IPS DF 6.9 (cell line): ENCODE data around the gene CEL.

Source experiments
- DNase-seq: peaks from one replicate; pipeline ENCODE4 v3.0.0-alpha.2; 2013; ENCODE audit warnings: low read depth, low spot score
- H3K27ac ChIP-seq: one replicate; pipeline ENCODE4 v1.5.1; 2013; ENCODE audit warnings: low read length, control low read depth
- H3K27me3 ChIP-seq: 2 replicates; pipeline ENCODE4 v1.6.1; 2013; ENCODE audit warnings: mild to moderate bottlenecking, low read length; ENCODE audit not compliant: control insufficient read depth, insufficient read depth
- H3K36me3 ChIP-seq: 2 replicates; pipeline ENCODE4 v1.6.1; 2013; ENCODE audit warnings: low read length; ENCODE audit not compliant: control insufficient read depth, insufficient read depth
- H3K4me1 ChIP-seq: 2 replicates; pipeline ENCODE4 v1.6.1; 2013; ENCODE audit warnings: low read length; ENCODE audit not compliant: control insufficient read depth, insufficient read depth
- H3K4me3 ChIP-seq: 2 replicates; pipeline ENCODE4 v1.5.1; 2013; ENCODE audit warnings: mild to moderate bottlenecking, low read length
- H3K9me3 ChIP-seq: 2 replicates; pipeline ENCODE4 v1.6.1; 2013; ENCODE audit warnings: low read length, inconsistent platforms; ENCODE audit not compliant: control insufficient read depth, insufficient read depth
- WGBS: extraction: QIAGEN DNeasy Blood & Tissue Kit; methylation state at CpG from one replicate; pipeline ENCODE4 v1.1.7; 2013; ENCODE audit warnings: mixed read lengths, missing lambda C conversion rate; ENCODE audit not compliant: insufficient read length, insufficient coverage; 5-methylcytosine and 5-hydroxymethylcytosine counted together

Gene CEL

GRCh38 chr9:133103987-133104505, 42.3 kb downstream of the CEL start:
- H3K4me3 ChIP-seq: no peak overlapping the region; the same call in 1 of the 2 replicates

GRCh38 chr9:133104718-133105460, 43.1 kb downstream of the CEL start:
- no peaks in the 10 kb centered on the region for H3K27me3 ChIP-seq
- H3K27ac ChIP-seq: no peak overlapping the region
- no peak for DNase-seq
- H3K4me1 ChIP-seq: no peaks in the 10 kb centered on the region
- WGBS: no CpG with 5 or more reads among the region's 15 CpGs
- H3K36me3 ChIP-seq: peaks cover 13% of the 10 kb centered on the region
- H3K4me3 ChIP-seq: no peak overlapping the region
- no peaks in the 10 kb centered on the region for H3K9me3 ChIP-seq

More at GRCh38 chr9:133103987-133104505, 42.3 kb downstream of the CEL start:
- WGBS: no CpG with 5 or more reads among the region's 12 CpGs
- peaks cover 14% of the 10 kb centered on the region for H3K36me3 ChIP-seq
- H3K27ac ChIP-seq: no peak overlapping the region
- H3K9me3 ChIP-seq: no peaks in the 10 kb centered on the region
- no peak for DNase-seq
- no peaks in the 10 kb centered on the region for H3K4me1 ChIP-seq
- H3K27me3 ChIP-seq: no peaks in the 10 kb centered on the region

- H3K9me3 ChIP-seq: no peaks in the 10 kb centered on the region
- peaks cover 9% of the 10 kb centered on the region for H3K36me3 ChIP-seq
- H3K27me3 ChIP-seq: no peaks in the 10 kb centered on the region
- H3K4me1 ChIP-seq: no peaks in the 10 kb centered on the region
- no peak overlapping the region for H3K27ac ChIP-seq
- WGBS: no CpG with 5 or more reads among the region's 7 CpGs
- no peak for DNase-seq
- no peak overlapping the region for H3K4me3 ChIP-seq
Measured at GRCh38 chr9:133105461-133105770, 43.6 kb downstream of the CEL start.

GRCh38 chr9:133106511-133107244, 44.9 kb downstream of the CEL start:
- Histone ChIP-seq H3K27me3 (no peaks in the 10 kb centered on the region), H3K4me3 (no peak overlapping the region), H3K36me3 (peaks cover 4% of the 10 kb centered on the region), H3K9me3 (no peaks in the 10 kb centered on the region), H3K27ac (no peak overlapping the region), H3K4me1 (no peaks in the 10 kb centered on the region)
- no peak for DNase-seq
- no CpG with 5 or more reads among the region's 17 CpGs for WGBS

GRCh38 chr9:133107245-133107722, 45.5 kb downstream of the CEL start:
- DNase-seq: no peak
- no peaks in the 10 kb centered on the region for H3K4me1 ChIP-seq
- WGBS: no CpG with 5 or more reads among the region's 13 CpGs
- peaks cover 4% of the 10 kb centered on the region for H3K36me3 ChIP-seq
- H3K27me3 ChIP-seq: no peaks in the 10 kb centered on the region
- H3K4me3 ChIP-seq: no peak overlapping the region
- no peak overlapping the region for H3K27ac ChIP-seq
- H3K9me3 ChIP-seq: no peaks in the 10 kb centered on the region

- Histone ChIP-seq H3K27ac (no peak overlapping the region), H3K9me3 (no peaks in the 10 kb centered on the region), H3K36me3 (peaks cover 4% of the 10 kb centered on the region), H3K27me3 (no peaks in the 10 kb centered on the region), H3K4me3 (no peak overlapping the region), H3K4me1 (no peaks in the 10 kb centered on the region)
- no CpG with 5 or more reads among the region's 18 CpGs for WGBS
- DNase-seq: no peak
Measured at GRCh38 chr9:133107961-133108793, 46.4 kb downstream of the CEL start.

GRCh38 chr9:133108794-133109641, 47.2 kb downstream of the CEL start:
- no peak for DNase-seq
- peaks cover 4% of the 10 kb centered on the region for H3K36me3 ChIP-seq
- no peak overlapping the region for H3K4me3 ChIP-seq
- WGBS: no CpG with 5 or more reads among the region's 19 CpGs
- H3K4me1 ChIP-seq: no peaks in the 10 kb centered on the region
- H3K27me3 ChIP-seq: no peaks in the 10 kb centered on the region
- H3K27ac ChIP-seq: no peak overlapping the region
- H3K9me3 ChIP-seq: no peaks in the 10 kb centered on the region

GRCh38 chr9:133109931-133110650, 48.3 kb downstream of the CEL start:
- no peaks in the 10 kb centered on the region for H3K9me3 ChIP-seq
- WGBS: no CpG with 5 or more reads among the region's 18 CpGs
- H3K36me3 ChIP-seq: peaks cover 4% of the 10 kb centered on the region
- no peak overlapping the region for H3K4me3 ChIP-seq
- H3K27ac ChIP-seq: no peak overlapping the region
- DNase-seq: no peak
- no peaks in the 10 kb centered on the region for H3K4me1 ChIP-seq
- no peaks in the 10 kb centered on the region for H3K27me3 ChIP-seq

- WGBS: no CpG with 5 or more reads among the region's 30 CpGs
- peaks cover 4% of the 10 kb centered on the region for H3K36me3 ChIP-seq
- H3K27ac ChIP-seq: no peak overlapping the region
- no peak for DNase-seq
- H3K4me1 ChIP-seq: no peaks in the 10 kb centered on the region
- H3K27me3 ChIP-seq: no peaks in the 10 kb centered on the region
- H3K9me3 ChIP-seq: no peaks in the 10 kb centered on the region
- H3K4me3 ChIP-seq: no peak overlapping the region
Measured at GRCh38 chr9:133111808-133112662, 50.3 kb downstream of the CEL start.
